ENCODE data around the gene DISC1.

The DISC1 gene

GRCh38 chr1:231990388-231990787 lies 363.8 kb downstream of the DISC1 start:
- no peak for DNase-seq (ENCODE audit: low read depth in 2 of 2)

- no peak for DNase-seq (ENCODE audit: low read depth in 2 of 2)
These were observed 364.6 kb downstream of the DISC1 start for GRCh38 chr1:231991231-231991630.

- no peak for DNase-seq (ENCODE audit: low read depth in 2 of 2)
These were observed 367.4 kb downstream of the DISC1 start for GRCh38 chr1:231993968-231994455.

GRCh38 chr1:231998791-231999190 lies 372.2 kb downstream of the DISC1 start:
- DNase-seq (ENCODE audit: low read depth in 2 of 2): no peak

- DNase-seq (ENCODE audit: low read depth in 2 of 2): no peak
These were observed 378.7 kb downstream of the DISC1 start for GRCh38 chr1:232005300-232005699.

- no peak for DNase-seq (ENCODE audit: low read depth in 2 of 2)
These were observed 383.2 kb downstream of the DISC1 start for GRCh38 chr1:232009741-232010140.

- DNase-seq (ENCODE audit: low read depth in 2 of 2): no peak
These were observed 385.4 kb downstream of the DISC1 start for GRCh38 chr1:232011961-232012360.

GRCh38 chr1:232012773-232013386 lies 386.3 kb downstream of the DISC1 start:
- no peak for DNase-seq (ENCODE audit: low read depth in 2 of 2)

GRCh38 chr1:232014941-232015340 lies 388.4 kb downstream of the DISC1 start:
- DNase-seq (ENCODE audit: low read depth in 2 of 2): no peak

- DNase-seq (ENCODE audit: low read depth in 2 of 2): no peak
These were observed 390.0 kb downstream of the DISC1 start for GRCh38 chr1:232016616-232017015.

GRCh38 chr1:232017057-232017456 lies 390.5 kb downstream of the DISC1 start:
- no peak for DNase-seq (ENCODE audit: low read depth in 2 of 2)

GRCh38 chr1:232017759-232018158 lies 391.2 kb downstream of the DISC1 start:
- DNase-seq (ENCODE audit: low read depth in 2 of 2): no peak

- no peak for DNase-seq (ENCODE audit: low read depth in 2 of 2)
These were observed 391.8 kb downstream of the DISC1 start for GRCh38 chr1:232018231-232019025.

GRCh38 chr1:232019026-232019340 lies 392.4 kb downstream of the DISC1 start:
- DNase-seq (ENCODE audit: low read depth in 2 of 2): no peak

- no peak for DNase-seq (ENCODE audit: low read depth in 2 of 2)
These were observed 393.8 kb downstream of the DISC1 start for GRCh38 chr1:232020352-232020751.

- no peak for DNase-seq (ENCODE audit: low read depth in 2 of 2)
These were observed 402.7 kb downstream of the DISC1 start for GRCh38 chr1:232029315-232029714.

GRCh38 chr1:232031156-232031555 lies 404.6 kb downstream of the DISC1 start:
- no peak for DNase-seq (ENCODE audit: low read depth in 2 of 2)

- DNase-seq (ENCODE audit: low read depth in 2 of 2): no peak
These were observed 406.7 kb downstream of the DISC1 start for GRCh38 chr1:232033285-232033684.

- DNase-seq (ENCODE audit: low read depth in 2 of 2): no peak
These were observed 408.0 kb downstream of the DISC1 start for GRCh38 chr1:232034556-232034955.

GRCh38 chr1:232036181-232036933 lies 409.8 kb downstream of the DISC1 start:
- no peak for DNase-seq (ENCODE audit: low read depth in 2 of 2)

- DNase-seq (ENCODE audit: low read depth in 2 of 2): no peak
These were observed 411.3 kb downstream of the DISC1 start for GRCh38 chr1:232037774-232038388.
